Mesendoderm (in vitro differentiated cells): ENCODE data around the gene C2orf76.
A peak's percentile ranks its signal among the peaks of the same experiment; 100 is the strongest.

ENCODE experiments used
- DNase-seq: peaks from one replicate; pipeline ENCODE4 v3.0.0; 2013
- H2AK5ac ChIP-seq: 2 replicates; pipeline ENCODE4 v1.6.1; 2013; ENCODE audit warnings: low read length, inconsistent platforms
- H2BK120ac ChIP-seq: 2 replicates; pipeline ENCODE4 v1.6.1; 2013; ENCODE audit warnings: low read depth, mild to moderate bottlenecking, low read length, moderate library complexity, mixed read lengths
- H2BK15ac ChIP-seq: replicated peaks from 2 replicates; pipeline ENCODE4 v1.6.1; 2013; ENCODE audit warnings: low read depth, mild to moderate bottlenecking, moderate library complexity
- H2BK5ac ChIP-seq: 2 replicates; pipeline ENCODE4 v1.6.1; 2013; ENCODE audit warnings: low read length, inconsistent platforms
- H3K18ac ChIP-seq: 2 replicates; pipeline ENCODE4 v1.6.1; 2013; ENCODE audit warnings: mild to moderate bottlenecking, low read length, mixed read lengths
- H3K23ac ChIP-seq: one replicate; pipeline ENCODE4 v1.6.1; 2013; ENCODE audit warnings: low read length
- H3K27ac ChIP-seq: 2 replicates; pipeline ENCODE4 v1.5.1; 2013; ENCODE audit warnings: low read depth, mild to moderate bottlenecking, inconsistent platforms, low read length, moderate library complexity
- H3K27me3 ChIP-seq: 2 replicates; pipeline ENCODE4 v1.6.1; 2013; ENCODE audit warnings: low read length, control low read depth, mild to moderate bottlenecking, inconsistent platforms; ENCODE audit not compliant: insufficient read depth, poor library complexity
- H3K36me3 ChIP-seq: 2 replicates; pipeline ENCODE4 v1.6.1; 2013; ENCODE audit warnings: low read length, inconsistent platforms; ENCODE audit not compliant: control insufficient read depth, insufficient read depth
- H3K4ac ChIP-seq: one replicate; pipeline ENCODE4 v1.6.1; 2013; ENCODE audit warnings: low read depth, mild to moderate bottlenecking, low read length, moderate library complexity
- H3K4me1 ChIP-seq: 2 replicates; pipeline ENCODE4 v1.6.1; 2013; ENCODE audit warnings: low read depth, low read length, inconsistent platforms; ENCODE audit not compliant: control insufficient read depth
- H3K4me2 ChIP-seq: 2 replicates; pipeline ENCODE4 v1.6.1; 2013; ENCODE audit warnings: low read length
- H3K4me3 ChIP-seq: 2 replicates; pipeline ENCODE4 v1.5.1; 2013; ENCODE audit warnings: mild to moderate bottlenecking, low read length
- H3K56ac ChIP-seq: one replicate; pipeline ENCODE4 v1.6.1; 2013; ENCODE audit warnings: low read length
- H3K79me1 ChIP-seq: 2 replicates; pipeline ENCODE4 v1.6.1; 2013; ENCODE audit warnings: low read length, inconsistent platforms
- H3K79me2 ChIP-seq: 2 replicates; pipeline ENCODE4 v1.6.1; 2013; ENCODE audit warnings: mild to moderate bottlenecking, low read length; ENCODE audit not compliant: control insufficient read depth, insufficient read depth
- H3K9ac ChIP-seq: 2 replicates; pipeline ENCODE4 v1.6.1; 2013; ENCODE audit warnings: low read length, inconsistent platforms
- H4K5ac ChIP-seq: one replicate; pipeline ENCODE4 v1.6.1; 2013; ENCODE audit warnings: low read length
- H4K8ac ChIP-seq: one replicate; pipeline ENCODE4 v1.6.1; 2013; ENCODE audit warnings: low read depth, mild to moderate bottlenecking, control low read depth, low read length, moderate library complexity
- WGBS: extraction: QIAGEN DNeasy Blood & Tissue Kit; methylation state at CpG from one replicate; pipeline ENCODE4 v1.1.7; 2013; ENCODE audit warnings: low lambda C conversion rate, missing lambda C conversion rate; ENCODE audit not compliant: insufficient coverage; ENCODE audit errors: extremely low coverage; 5-methylcytosine and 5-hydroxymethylcytosine counted together

Gene C2orf76

DNA sequence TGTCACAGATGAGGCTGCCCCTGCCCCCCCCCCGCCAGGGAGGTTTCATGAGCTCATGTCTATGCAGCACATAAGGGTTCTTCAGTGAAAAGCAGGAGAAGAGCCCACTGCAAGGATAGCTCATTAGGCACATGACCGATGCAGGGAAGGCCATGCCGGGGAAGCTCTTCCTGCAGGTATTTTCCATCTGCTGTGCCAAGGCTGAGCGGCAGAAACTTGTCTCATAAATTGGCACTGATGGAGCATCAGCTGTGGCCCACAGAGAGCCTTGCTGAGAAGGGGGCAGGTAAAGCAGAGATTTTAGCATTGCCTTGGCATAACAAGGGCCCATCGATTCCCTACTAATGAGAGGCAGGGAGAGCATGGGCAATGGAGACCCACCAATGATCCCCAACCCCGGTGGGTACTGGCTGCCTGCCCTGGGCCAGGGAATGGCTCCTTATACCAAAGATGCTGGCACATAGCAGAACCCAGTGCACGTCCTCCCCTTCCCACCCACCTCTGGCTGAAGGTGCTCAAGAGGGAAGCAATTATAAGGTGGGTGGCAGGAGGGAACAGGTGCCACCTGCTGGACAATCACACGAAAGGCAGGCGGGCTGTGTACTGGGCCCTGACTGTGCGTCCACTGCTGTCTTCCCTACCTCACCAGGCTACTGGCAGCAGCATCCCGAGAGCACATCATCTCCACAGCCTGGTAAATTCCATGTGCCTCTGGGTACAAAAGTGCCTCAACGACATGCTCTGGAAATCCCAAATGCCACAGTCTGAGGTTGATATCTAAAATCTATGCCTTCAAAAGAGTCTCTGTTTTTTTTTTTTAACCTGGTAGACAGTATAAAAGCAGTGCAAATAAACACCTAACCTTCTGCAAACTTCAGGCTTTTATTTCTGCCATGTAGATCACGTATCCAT lies 101.6 kb downstream of the C2orf76 start:
- Histone ChIP-seq H4K5ac (no peak overlapping the region), H4K8ac (no peak overlapping the region), H3K4me3 (no peak overlapping the region), H2BK15ac (no peak overlapping the region), H2AK5ac (no peak overlapping the region), H3K18ac (no peak overlapping the region), H3K56ac (no peak overlapping the region), H2BK5ac (no peak overlapping the region), H3K36me3 (no peaks in the 10 kb centered on the region), H3K4me1 (no peaks in the 10 kb centered on the region), H3K79me1 (no peaks in the 10 kb centered on the region), H3K9ac (no peak overlapping the region), H2BK120ac (no peak overlapping the region), H3K23ac (no peak overlapping the region), H3K4ac (no peak overlapping the region), H3K27ac (no peak overlapping the region), H3K79me2 (no peaks in the 10 kb centered on the region), H3K27me3 (no peaks in the 10 kb centered on the region), H3K4me2 (no peak overlapping the region)
- no CpG with 5 or more reads among the region's 13 CpGs for WGBS
- DNase-seq = peak; percentile 69

DNA sequence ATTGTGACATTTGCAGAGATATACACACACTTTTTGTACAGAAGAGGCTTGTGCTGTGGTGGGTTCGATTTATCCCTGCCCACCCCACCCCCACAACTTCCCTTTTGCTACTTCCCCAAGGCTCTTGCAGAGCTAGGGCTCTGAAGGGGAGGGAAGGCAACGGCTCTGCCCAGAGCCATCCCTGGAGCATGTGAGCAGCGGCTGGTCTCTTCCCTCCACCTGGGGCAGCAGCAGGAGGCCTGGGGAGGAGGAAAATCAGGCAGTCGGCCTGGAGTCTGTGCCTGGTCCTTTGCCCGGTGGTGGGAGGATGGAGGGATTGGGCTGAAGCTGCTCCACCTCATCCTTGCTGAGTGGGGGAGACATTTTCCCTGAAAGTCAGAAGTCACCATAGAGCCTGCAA lies 103.0 kb downstream of the C2orf76 start:
- Histone ChIP-seq H3K79me2 (no peaks in the 10 kb centered on the region), H3K4ac (no peak overlapping the region), H2BK120ac (no peak overlapping the region), H3K56ac (no peak overlapping the region), H4K5ac (no peak overlapping the region), H3K36me3 (no peaks in the 10 kb centered on the region), H3K4me2 (no peak overlapping the region), H3K23ac (no peak overlapping the region), H3K18ac (no peak overlapping the region), H2BK15ac (no peak overlapping the region), H3K4me1 (no peaks in the 10 kb centered on the region), H2AK5ac (no peak overlapping the region), H4K8ac (no peak overlapping the region), H3K4me3 (no peak overlapping the region), H2BK5ac (no peak overlapping the region), H3K27ac (no peak overlapping the region), H3K79me1 (no peaks in the 10 kb centered on the region), H3K9ac (no peak overlapping the region), H3K27me3 (no peaks in the 10 kb centered on the region)
- DNase-seq = peak; percentile 20
- no CpG with 5 or more reads among the region's 5 CpGs for WGBS

DNA sequence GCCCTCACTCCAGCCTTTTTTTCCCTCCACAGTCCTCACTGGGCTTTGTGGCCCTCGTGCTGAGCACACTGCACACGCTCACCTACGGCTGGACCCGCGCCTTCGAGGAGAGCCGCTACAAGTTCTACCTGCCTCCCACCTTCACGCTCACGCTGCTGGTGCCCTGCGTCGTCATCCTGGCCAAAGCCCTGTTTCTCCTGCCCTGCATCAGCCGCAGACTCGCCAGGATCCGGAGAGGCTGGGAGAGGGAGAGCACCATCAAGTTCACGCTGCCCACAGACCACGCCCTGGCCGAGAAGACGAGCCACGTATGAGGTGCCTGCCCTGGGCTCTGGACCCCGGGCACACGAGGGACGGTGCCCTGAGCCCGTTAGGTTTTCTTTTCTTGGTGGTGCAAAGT lies 103.6 kb downstream of the C2orf76 start:
- Histone ChIP-seq H2BK15ac (no peak overlapping the region), H3K36me3 (no peaks in the 10 kb centered on the region), H4K8ac (no peak overlapping the region), H3K4me3 (no peak overlapping the region), H2BK120ac (no peak overlapping the region), H3K4me2 (no peak overlapping the region), H2BK5ac (no peak overlapping the region), H4K5ac (no peak overlapping the region), H3K79me1 (no peaks in the 10 kb centered on the region), H3K56ac (no peak overlapping the region), H3K18ac (no peak overlapping the region), H3K27ac (no peak overlapping the region), H3K23ac (no peak overlapping the region), H3K4me1 (no peaks in the 10 kb centered on the region), H3K27me3 (no peaks in the 10 kb centered on the region), H2AK5ac (no peak overlapping the region), H3K79me2 (no peaks in the 10 kb centered on the region), H3K4ac (no peak overlapping the region), H3K9ac (no peak overlapping the region)
- no peak for DNase-seq
- WGBS = no CpG with 5 or more reads among the region's 23 CpGs

DNA sequence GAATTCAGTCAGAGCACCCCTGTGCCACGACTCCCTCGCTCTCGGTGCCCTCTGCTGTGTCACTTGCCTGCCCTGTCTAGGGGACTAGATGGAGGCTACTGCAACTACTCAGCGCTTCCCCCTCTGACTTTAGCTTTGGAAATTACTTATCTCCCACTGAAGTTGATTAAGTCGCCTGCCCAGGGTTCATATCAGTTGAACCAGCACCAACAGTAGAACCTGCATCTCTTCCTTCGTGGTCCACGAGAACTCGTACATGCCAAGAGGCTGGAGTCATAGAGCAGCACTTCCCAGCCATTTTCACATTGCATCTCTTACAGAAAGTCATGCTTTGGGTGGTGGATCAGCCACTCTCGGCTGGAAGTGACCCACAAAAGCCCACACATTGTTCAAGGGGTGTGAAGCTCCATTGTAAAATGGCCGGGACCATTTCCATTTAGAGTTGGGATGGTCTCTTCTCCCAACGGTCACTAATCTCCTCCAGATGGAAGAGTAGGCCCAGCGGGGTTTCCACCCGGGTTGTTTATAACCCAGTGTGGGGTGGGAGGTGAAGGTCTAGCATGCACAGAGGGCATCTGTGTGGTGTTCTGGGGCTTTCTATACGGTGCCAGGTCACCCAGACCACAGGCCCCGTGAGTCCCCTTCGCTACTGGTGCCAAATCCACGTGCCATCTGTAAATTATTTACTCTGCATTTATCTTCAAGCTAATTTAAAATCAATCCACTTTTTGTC lies 105.0 kb downstream of the C2orf76 start:
- Histone ChIP-seq H3K79me1 (no peaks in the 10 kb centered on the region), H3K23ac (no peak overlapping the region), H3K18ac (no peak overlapping the region), H2BK120ac (no peak overlapping the region), H3K56ac (no peak overlapping the region), H3K27ac (no peak overlapping the region), H3K9ac (no peak overlapping the region), H3K27me3 (no peaks in the 10 kb centered on the region), H2AK5ac (no peak overlapping the region), H4K8ac (no peak overlapping the region), H2BK5ac (no peak overlapping the region), H4K5ac (no peak overlapping the region), H3K79me2 (no peaks in the 10 kb centered on the region), H3K4ac (no peak overlapping the region), H3K4me2 (no peak overlapping the region), H3K4me3 (no peak overlapping the region), H2BK15ac (no peak overlapping the region), H3K36me3 (peaks cover 2% of the 10 kb centered on the region), H3K4me1 (no peaks in the 10 kb centered on the region)
- no peak for DNase-seq
- no CpG with 5 or more reads among the region's 17 CpGs for WGBS

DNA sequence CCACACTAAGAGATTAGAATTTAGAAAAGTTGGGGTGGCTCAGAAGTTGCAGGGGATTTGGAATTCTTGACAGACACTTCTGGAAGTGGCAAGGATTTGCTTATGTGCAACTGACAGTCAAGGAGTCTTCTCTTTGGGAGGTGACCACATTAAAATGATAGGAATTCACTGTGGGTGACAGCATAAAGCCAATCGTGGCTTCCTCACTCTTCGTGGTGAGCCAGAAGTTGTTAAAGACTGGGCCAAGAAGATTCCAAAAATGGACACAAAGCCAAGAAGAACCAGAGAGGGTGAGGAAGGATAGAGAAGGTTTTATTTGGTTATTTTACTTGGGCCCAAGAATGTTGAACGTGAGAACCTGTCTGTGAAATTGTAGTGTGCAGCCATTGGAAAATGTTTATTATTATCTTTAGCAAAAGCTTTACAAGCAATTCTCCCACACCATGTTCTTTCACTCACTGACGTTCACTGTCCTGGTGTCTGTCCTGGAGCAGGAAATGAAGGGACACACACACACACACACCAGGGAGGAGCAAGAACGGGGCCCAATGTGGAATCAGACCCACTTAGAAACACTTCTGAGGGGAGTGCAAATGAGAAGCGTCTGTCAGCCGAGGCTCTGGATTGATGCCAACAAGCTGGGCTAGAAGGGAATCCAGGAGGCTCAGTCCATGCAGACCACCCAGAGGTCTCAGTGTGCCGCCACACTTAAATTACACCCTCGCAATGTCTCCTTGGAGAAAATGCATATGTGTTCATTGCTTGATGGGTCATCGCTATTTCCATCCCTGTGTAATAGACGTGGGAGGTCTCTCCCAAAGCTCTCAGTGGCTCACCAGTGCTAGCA lies 105.8 kb downstream of the C2orf76 start:
- H2BK15ac ChIP-seq = no peak overlapping the region
- no peak overlapping the region for H2AK5ac ChIP-seq
- H3K27ac ChIP-seq = no peak overlapping the region
- peaks cover 3% of the 10 kb centered on the region for H3K4me1 ChIP-seq
- no peak overlapping the region for H3K4me2 ChIP-seq
- no peaks in the 10 kb centered on the region for H3K27me3 ChIP-seq
- no peak overlapping the region for H3K18ac ChIP-seq
- no peak overlapping the region for H4K5ac ChIP-seq
- H3K56ac ChIP-seq = no peak overlapping the region
- H4K8ac ChIP-seq = no peak overlapping the region
- H3K36me3 ChIP-seq = peaks cover 2% of the 10 kb centered on the region
- H3K4ac ChIP-seq = no peak overlapping the region
- no CpG with 5 or more reads among the region's 11 CpGs for WGBS
- no peak overlapping the region for H2BK5ac ChIP-seq
- H3K79me1 ChIP-seq = no peaks in the 10 kb centered on the region
- no peak overlapping the region for H3K23ac ChIP-seq
- no peak overlapping the region for H3K9ac ChIP-seq
- no peak for DNase-seq
- H3K79me2 ChIP-seq = no peaks in the 10 kb centered on the region
- H2BK120ac ChIP-seq = no peak overlapping the region
- H3K4me3 ChIP-seq = no peak overlapping the region
